Naive B cell (primary cell): ENCODE results near the gene MYPOP. TPM values are rescaled to one million over a fixed set of nuclear protein-coding genes. Genes with fewer than 3 reads are reported as not detected.

Experiments
- ATAC-seq, 2 donors: fragments of 150-1000 bp; cut with Tn5 transposase; 2 replicates each; pipeline ENCODE4 v1.10.0; 2021; ENCODE audit warnings: low read depth in 2 of 2, mild to moderate bottlenecking in 2 of 2, moderate library complexity in 2 of 2
- DNase-seq: peaks from one replicate; pipeline ENCODE4 v3.0.0; 2022
- H3K27ac Mint-ChIP-seq, 6 donors: one replicate each; pipeline ENCODE4 v1.8.0; 2020 to 2022; ENCODE audit warnings: mild to moderate bottlenecking in 6 of 6, mixed read lengths in 6 of 6, moderate library complexity in 5 of 6, inconsistent platforms in 2 of 6
- H3K27me3 Mint-ChIP-seq, 3 donors: one replicate each; pipeline ENCODE4 v1.8.0; 2021 to 2022; ENCODE audit warnings: mixed read lengths in 3 of 3, mild to moderate bottlenecking in 1 of 3
- H3K36me3 Mint-ChIP-seq, 2 donors: one replicate each; pipeline ENCODE4 v1.8.0; 2020 to 2022; ENCODE audit warnings: mixed read lengths in 2 of 2, inconsistent platforms in 1 of 2, mild to moderate bottlenecking in 1 of 2
- H3K4me1 Mint-ChIP-seq, 3 donors: one replicate each; pipeline ENCODE4 v1.8.0; 2020 to 2022; ENCODE audit warnings: mixed read lengths in 3 of 3, inconsistent platforms in 1 of 3, mild to moderate bottlenecking in 1 of 3, moderate library complexity in 1 of 3
- H3K4me3 Mint-ChIP-seq, 8 donors: one replicate each; pipeline ENCODE4 v1.8.0; 2020 to 2022; ENCODE audit warnings: mild to moderate bottlenecking in 8 of 8, mixed read lengths in 8 of 8, moderate library complexity in 8 of 8, inconsistent platforms in 2 of 8
- H3K9me3 Mint-ChIP-seq, 7 donors: one replicate each; pipeline ENCODE4 v1.8.0; 2020 to 2022; ENCODE audit warnings: mixed read lengths in 7 of 7, mild to moderate bottlenecking in 5 of 7, inconsistent platforms in 2 of 7, moderate library complexity in 1 of 7
- polyA plus RNA-seq, 6 donors: library from polyadenylated mRNA; unstranded; fragments of 300-500 nt; fragmentation: Illumina TruSeq; gene quantifications; one replicate each; pipeline ENCODE4 v1.2.3, GENCODE V29; 2021; ENCODE audit warnings: low read depth in 6 of 6

Gene MYPOP
- polyA plus RNA-seq, 6 donors from 2014 or later: 0.15 to 0.30 (median 0.28) TPM; not detected in 2

DNA sequence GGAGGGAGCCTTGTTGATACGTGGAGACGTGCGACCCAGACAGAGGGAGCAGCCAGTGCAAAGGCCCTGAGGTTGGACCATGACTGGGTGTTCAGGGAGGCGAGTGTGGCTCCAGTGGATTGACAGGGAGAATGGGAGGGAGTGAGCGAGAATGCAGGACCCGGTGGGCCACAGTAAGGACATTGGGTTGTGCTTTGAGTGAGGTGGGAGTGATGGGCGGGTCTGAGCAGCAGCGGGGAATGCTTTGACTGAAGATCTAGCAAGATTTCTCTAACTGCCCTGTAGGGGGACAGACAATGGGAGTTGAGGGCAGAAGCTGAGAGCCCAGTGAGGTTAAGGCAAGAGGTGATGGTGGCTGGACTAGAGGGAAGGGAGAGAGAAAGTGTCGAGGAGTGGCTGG, 19.9 kb upstream of the MYPOP start:
- peak overlapping the region in 2 of 6 donors; percentile 21 to 73 for H3K27ac Mint-ChIP-seq
- DNase-seq: no peak
- peak in 1 of 2 donors; percentile 37 for ATAC-seq
- peaks cover under 1 to 5% (median 5%) of the 10 kb centered on the region in 3 donors for H3K4me1 Mint-ChIP-seq
- no peak overlapping the region for H3K4me3 Mint-ChIP-seq
- peaks cover 14 to 23% (median 16%) of the 10 kb centered on the region in 3 donors for H3K27me3 Mint-ChIP-seq
- H3K9me3 Mint-ChIP-seq: peaks cover 0 to 1% (median 0%) of the 10 kb centered on the region in 7 donors
- no peaks in the 10 kb centered on the region for H3K36me3 Mint-ChIP-seq

GRCh38 chr19:45920458-45920857, 18.0 kb upstream of the MYPOP start:
- no peak for ATAC-seq
- DNase-seq: no peak

DNA sequence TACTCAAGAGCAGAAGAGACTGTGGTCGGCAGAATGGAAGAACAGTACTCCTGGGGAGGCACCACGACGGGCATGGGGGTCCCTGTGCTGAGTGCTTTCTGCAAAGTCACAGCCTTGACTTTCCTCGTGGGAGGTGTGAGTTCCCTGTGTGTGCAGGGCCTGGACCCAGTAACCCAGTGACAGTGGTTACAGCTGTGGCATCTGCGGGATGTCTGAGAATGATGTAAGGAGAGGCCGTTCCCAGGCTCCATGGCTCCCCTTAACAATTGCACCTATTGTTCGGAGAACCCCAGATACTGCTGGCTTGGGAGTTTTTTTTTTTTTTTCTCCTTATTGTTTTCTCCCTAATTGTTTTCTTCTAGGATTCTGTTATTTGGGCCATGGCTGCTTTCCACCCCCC, 17.3 kb upstream of the MYPOP start:
- H3K9me3 Mint-ChIP-seq: no peaks in the 10 kb centered on the region
- no peak overlapping the region for H3K4me3 Mint-ChIP-seq
- ATAC-seq (no peak), DNase-seq (no peak)
- no peak overlapping the region for H3K27ac Mint-ChIP-seq
- peaks cover 22 to 31% (median 26%) of the 10 kb centered on the region in 3 donors for H3K27me3 Mint-ChIP-seq
- H3K4me1 Mint-ChIP-seq: no peaks in the 10 kb centered on the region
- H3K36me3 Mint-ChIP-seq: no peaks in the 10 kb centered on the region

More at GRCh38 chr19:45920458-45920857, 18.0 kb upstream of the MYPOP start:
- Mint-ChIP-seq H3K36me3 (no peaks in the 10 kb centered on the region), H3K9me3 (no peaks in the 10 kb centered on the region), H3K27ac (no peak overlapping the region), H3K4me3 (no peak overlapping the region), H3K4me1 (no peaks in the 10 kb centered on the region), H3K27me3 (peaks cover 22 to 31% (median 22%) of the 10 kb centered on the region in 3 donors)

GRCh38 chr19:45918721-45919120, 16.3 kb upstream of the MYPOP start:
- DNase-seq (no peak), ATAC-seq (no peak)
- no peaks in the 10 kb centered on the region for H3K4me1 Mint-ChIP-seq
- H3K27ac Mint-ChIP-seq: no peak overlapping the region
- no peak overlapping the region for H3K4me3 Mint-ChIP-seq
- peaks cover 23 to 32% (median 26%) of the 10 kb centered on the region in 3 donors for H3K27me3 Mint-ChIP-seq
- H3K36me3 Mint-ChIP-seq: no peaks in the 10 kb centered on the region
- no peaks in the 10 kb centered on the region for H3K9me3 Mint-ChIP-seq

DNA sequence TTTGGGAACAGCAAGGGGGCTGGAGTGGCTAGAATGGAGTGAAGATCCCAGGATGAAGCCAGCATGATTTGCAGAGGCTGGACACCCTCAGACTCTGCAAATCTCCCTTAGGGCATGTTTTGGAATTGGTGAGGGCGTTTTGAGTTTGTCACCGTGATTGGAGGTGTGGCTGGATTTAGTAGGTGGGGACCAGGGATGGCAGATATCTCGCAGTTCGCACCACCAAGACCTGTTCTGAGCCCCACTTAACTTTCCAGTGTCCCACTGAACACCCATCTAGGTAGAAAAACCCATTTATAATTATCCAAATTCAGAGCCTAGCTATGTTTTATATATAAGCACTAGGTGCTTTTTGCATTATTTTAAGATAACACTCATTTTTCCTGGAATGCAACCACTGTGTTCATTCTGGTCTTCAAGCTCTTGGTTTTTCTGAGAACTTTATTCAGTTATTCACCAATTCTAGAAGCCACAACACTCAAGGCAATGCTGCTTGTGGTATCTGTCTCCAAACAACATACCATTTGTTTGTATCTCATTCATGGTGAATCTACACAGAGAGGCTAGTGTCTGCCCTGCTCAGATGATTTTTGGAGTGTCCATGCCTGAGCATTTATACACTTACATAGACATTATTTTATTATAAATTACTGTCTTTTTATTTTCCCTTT, 15.1 kb upstream of the MYPOP start:
- H3K27me3 Mint-ChIP-seq: peaks cover 32 to 41% (median 33%) of the 10 kb centered on the region in 3 donors
- no peak overlapping the region for H3K27ac Mint-ChIP-seq
- DNase-seq: no peak
- H3K9me3 Mint-ChIP-seq: no peaks in the 10 kb centered on the region
- H3K4me1 Mint-ChIP-seq: no peaks in the 10 kb centered on the region
- no peak overlapping the region for H3K4me3 Mint-ChIP-seq
- no peaks in the 10 kb centered on the region for H3K36me3 Mint-ChIP-seq
- no peak for ATAC-seq

DNA sequence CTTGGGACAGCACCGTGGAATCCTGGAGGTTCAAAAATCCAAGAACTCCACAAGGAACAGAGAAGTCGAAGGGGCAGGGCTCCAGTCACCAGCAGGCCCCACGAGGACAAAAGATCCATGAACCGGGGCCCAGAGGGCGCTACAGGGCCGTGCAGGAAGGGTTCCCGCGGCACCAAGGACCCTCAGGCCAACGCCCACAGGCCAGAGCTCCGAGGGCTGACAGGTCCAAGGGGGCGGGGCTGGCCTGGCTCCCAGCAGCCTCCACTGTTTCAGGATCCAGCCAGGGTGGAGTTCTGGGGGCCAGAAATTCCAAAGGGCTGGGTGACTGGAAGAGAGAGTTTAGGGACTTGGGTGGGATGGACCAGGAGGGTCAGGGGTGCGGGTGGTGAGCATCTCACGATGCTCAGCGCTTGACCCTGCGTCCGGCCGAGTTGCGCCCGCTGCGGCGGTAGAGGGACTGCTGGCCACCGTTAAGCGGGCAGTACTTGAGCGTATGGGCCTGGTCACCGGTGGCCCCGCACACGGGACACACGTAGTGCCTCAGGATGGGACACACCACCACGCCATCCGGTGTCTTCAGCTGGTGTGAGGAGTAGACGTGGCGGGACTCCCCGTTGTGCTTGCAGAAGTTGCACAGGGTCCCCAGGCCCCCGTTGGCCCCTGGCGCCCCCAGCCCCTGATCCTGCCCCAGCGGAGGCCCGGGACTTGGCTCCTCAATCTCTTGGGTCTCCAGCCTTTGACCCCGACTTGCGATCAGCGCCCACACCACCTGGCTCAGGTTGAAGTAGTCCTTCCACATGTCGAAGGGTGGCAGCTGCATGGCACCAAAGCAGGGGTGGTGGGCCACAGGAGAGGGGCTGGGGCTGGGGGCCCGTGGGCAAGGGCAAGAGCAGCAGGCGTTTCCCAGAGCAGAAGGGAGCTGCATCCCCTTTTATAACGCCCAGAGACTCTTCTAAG, 11.7 kb upstream of the MYPOP start, which contains the start of gene NANOS2:
Gene NANOS2, minus strand, starts transcription at position 905 of the 957 bp plus-strand sequence. Its CDS starts 85 bp downstream, at position 820.
- no peak for DNase-seq
- no peak for ATAC-seq
- no peaks in the 10 kb centered on the region for H3K36me3 Mint-ChIP-seq
- H3K27me3 Mint-ChIP-seq: peaks cover 23 to 50% (median 43%) of the 10 kb centered on the region in 3 donors
- peaks cover 0 to 2% (median 0%) of the 10 kb centered on the region in 7 donors for H3K9me3 Mint-ChIP-seq
- no peak within 1 kb of the TSS for H3K4me3 Mint-ChIP-seq
- H3K27ac Mint-ChIP-seq: peak within 1 kb of the TSS in 1 of 6 donors; percentile 65
- H3K4me1 Mint-ChIP-seq: no peaks in the 10 kb centered on the region

- no peak overlapping the region for H3K27ac Mint-ChIP-seq
- H3K36me3 Mint-ChIP-seq: no peaks in the 10 kb centered on the region
- H3K27me3 Mint-ChIP-seq: peaks cover 24 to 54% (median 45%) of the 10 kb centered on the region in 3 donors
- no peak for DNase-seq
- H3K4me1 Mint-ChIP-seq: no peaks in the 10 kb centered on the region
- H3K9me3 Mint-ChIP-seq: peaks cover 0 to 2% (median 0%) of the 10 kb centered on the region in 7 donors
- H3K4me3 Mint-ChIP-seq: no peak overlapping the region
- no peak for ATAC-seq
These were observed 8.9 kb upstream of the MYPOP start for GRCh38 chr19:45911291-45911690.

DNA sequence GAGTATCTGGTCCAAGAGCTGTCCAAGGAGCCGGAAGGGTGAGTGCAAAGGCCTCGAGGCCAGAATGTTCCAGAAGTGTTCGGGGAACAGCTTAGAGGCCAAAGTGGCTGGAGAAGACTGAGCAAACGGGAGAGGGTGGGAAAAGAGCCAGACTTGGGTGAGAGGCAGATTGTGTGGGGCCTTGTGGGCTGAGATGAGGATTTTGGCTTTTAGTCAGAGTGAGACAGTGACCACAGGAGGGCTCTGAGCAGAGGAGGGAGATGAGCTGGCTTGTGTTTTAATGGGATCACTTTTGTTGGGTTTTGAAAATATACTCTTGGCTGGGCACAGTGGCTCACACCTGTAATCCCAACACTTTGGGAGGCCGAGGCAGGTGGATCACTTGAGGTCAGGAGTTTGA, 6.5 kb upstream of the MYPOP start:
- Mint-ChIP-seq H3K36me3 (no peaks in the 10 kb centered on the region), H3K27ac (peak overlapping the region in 1 of 6 donors; percentile 89), H3K9me3 (peaks cover 0 to 2% (median 0%) of the 10 kb centered on the region in 7 donors), H3K27me3 (peaks cover 17 to 56% (median 49%) of the 10 kb centered on the region in 3 donors), H3K4me3 (no peak overlapping the region), H3K4me1 (peaks cover 0 to under 1% (median 0%) of the 10 kb centered on the region in 3 donors)
- DNase-seq (no peak), ATAC-seq (no peak)

- H3K4me1 Mint-ChIP-seq: peaks cover 6 to 13% (median 7%) of the 10 kb centered on the region in 3 donors
- no peak overlapping the region for H3K27ac Mint-ChIP-seq
- no peaks in the 10 kb centered on the region for H3K9me3 Mint-ChIP-seq
- DNase-seq (no peak), ATAC-seq (no peak)
- no peaks in the 10 kb centered on the region for H3K36me3 Mint-ChIP-seq
- H3K4me3 Mint-ChIP-seq: peak overlapping the region in 1 of 8 donors; percentile 33
- peaks cover 4 to 43% (median 30%) of the 10 kb centered on the region in 3 donors for H3K27me3 Mint-ChIP-seq
These were observed 3.8 kb upstream of the MYPOP start for GRCh38 chr19:45906221-45906620.

DNA sequence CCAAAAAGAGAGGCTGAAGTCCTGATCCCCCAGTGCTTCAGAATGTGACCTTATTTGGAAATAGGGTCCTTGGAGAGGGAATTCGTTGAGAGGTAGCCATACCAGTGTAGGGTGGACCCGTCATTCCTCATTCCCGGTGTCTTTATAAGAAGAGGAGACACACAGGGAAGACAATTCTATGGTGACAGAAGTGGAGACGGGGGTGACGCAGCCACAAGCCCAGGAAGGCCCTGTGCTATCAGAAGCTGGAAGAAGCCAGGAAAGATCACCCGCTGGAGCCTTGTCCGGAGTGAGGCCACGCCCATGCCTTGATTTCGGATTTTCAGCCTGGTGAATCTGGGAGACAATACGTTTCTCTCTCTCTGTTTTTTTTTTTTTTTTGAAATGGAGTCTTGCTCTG, 2.6 kb upstream of the MYPOP start:
- DNase-seq (no peak), ATAC-seq (no peak)
- peak overlapping the region in 1 of 6 donors; percentile 65 for H3K27ac Mint-ChIP-seq
- H3K4me3 Mint-ChIP-seq: peak overlapping the region in 1 of 8 donors; percentile 47
- no peaks in the 10 kb centered on the region for H3K36me3 Mint-ChIP-seq
- peaks cover 15 to 20% (median 17%) of the 10 kb centered on the region in 3 donors for H3K4me1 Mint-ChIP-seq
- peaks cover 4 to 35% (median 21%) of the 10 kb centered on the region in 3 donors for H3K27me3 Mint-ChIP-seq
- no peaks in the 10 kb centered on the region for H3K9me3 Mint-ChIP-seq

DNA sequence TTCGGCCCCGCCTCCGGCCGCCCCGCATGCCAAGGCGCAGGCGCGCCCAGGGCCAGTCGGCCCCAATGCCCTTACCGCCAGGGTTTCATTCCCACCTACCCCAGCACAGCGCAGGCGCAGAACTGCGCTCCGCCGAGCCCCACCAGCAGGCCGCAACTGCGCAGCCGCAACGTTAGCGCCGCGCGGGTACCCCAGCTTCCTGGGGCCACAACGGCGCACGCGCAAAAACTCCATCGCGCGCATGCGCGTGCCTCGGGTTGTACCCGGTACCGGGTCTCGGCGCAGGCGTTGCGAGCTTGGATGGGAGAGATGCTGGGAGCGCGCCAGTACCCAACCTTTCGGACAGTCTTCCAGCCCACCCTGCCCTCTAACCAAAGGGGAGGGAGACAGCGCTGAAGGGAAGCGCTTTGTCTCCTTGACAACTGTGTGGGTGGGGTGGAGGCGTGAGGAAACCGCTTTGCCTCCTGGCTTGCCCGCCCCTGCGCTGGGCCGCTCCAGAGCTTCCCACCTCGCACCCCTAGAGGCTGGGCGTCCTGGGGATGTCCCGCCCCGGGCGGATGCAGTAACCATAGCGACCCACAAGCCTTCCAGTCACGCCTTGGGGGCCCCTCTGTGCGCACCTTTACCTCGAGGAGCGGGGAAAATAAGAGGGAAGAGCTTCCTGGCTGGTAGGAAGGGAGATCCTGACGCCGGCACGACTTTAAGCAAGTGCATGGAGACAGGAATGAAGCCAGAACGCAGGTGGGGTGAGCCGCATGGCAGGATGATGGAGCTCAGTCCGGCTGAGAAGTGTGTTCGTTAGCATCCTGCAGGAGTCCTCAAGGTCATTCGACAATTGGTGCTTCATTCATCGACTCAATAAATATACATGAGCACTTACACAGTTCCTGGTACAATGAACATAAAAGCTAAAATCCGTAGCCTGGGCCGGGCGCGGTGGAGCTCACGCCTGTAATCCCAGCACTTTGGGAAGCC, 525 bp upstream of the MYPOP start:
- Mint-ChIP-seq H3K4me1 (peaks cover 16 to 31% (median 26%) of the 10 kb centered on the region in 3 donors), H3K9me3 (no peaks in the 10 kb centered on the region), H3K27me3 (peaks cover 0 to 17% (median 7%) of the 10 kb centered on the region in 3 donors), H3K27ac (peak overlapping the region; percentile 39 to 93 (median 88)), H3K36me3 (peaks cover 0 to 5% of the 10 kb centered on the region in 2 donors), H3K4me3 (peak overlapping the region; percentile 85 to 98 (median 96))
- DNase-seq (peak; percentile 100), ATAC-seq (peak; percentile 80 to 81)

GRCh38 chr19:45901432-45901911, 941 bp downstream of the MYPOP start:
- peaks cover 0 to 5% of the 10 kb centered on the region in 2 donors for H3K36me3 Mint-ChIP-seq
- peak overlapping the region in 1 of 6 donors; percentile 85 for H3K27ac Mint-ChIP-seq
- no peaks in the 10 kb centered on the region for H3K9me3 Mint-ChIP-seq
- no peak for DNase-seq
- peak overlapping the region; percentile 12 to 98 (median 38) for H3K4me3 Mint-ChIP-seq
- peaks cover 0 to 12% (median 7%) of the 10 kb centered on the region in 3 donors for H3K27me3 Mint-ChIP-seq
- H3K4me1 Mint-ChIP-seq: peaks cover 16 to 41% (median 26%) of the 10 kb centered on the region in 3 donors
- ATAC-seq: peak in 1 of 2 donors; percentile 19
